ENCODE data around the gene DCC. TPM values are rescaled to one million over a fixed set of nuclear protein-coding genes. Genes with fewer than 3 reads are reported as not detected.

The DCC gene
- total RNA-seq, 1 donor from 2014 or later: not detected

- no peak overlapping the region for H3K27ac Mint-ChIP-seq (ENCODE audit: unreplicated experiment)
- H3K36me3 Mint-ChIP-seq (ENCODE audit: low read depth): no peaks in the 10 kb centered on the region
These were observed 262.8 kb downstream of the DCC start for GRCh38 chr18:52602820-52603219.

GRCh38 chr18:52605345-52605744, 265.3 kb downstream of the DCC start:
- peaks cover 1% of the 10 kb centered on the region for H3K27me3 Mint-ChIP-seq (ENCODE audit: low read depth)
- H3K36me3 Mint-ChIP-seq (ENCODE audit: low read depth): no peaks in the 10 kb centered on the region
- H3K9me3 Mint-ChIP-seq (ENCODE audit: low read depth): no peaks in the 10 kb centered on the region
- DNase-seq (ENCODE audit: low spot score): no peak
- H3K4me1 Mint-ChIP-seq (ENCODE audit: low read depth): no peaks in the 10 kb centered on the region
- TF ChIP-seq CTCF (IDR thresholded peaks at IDR 0.05): no peak
- no peak overlapping the region for H3K4me3 Mint-ChIP-seq (ENCODE audit: unreplicated experiment)
- H3K27ac Mint-ChIP-seq (ENCODE audit: unreplicated experiment): no peak overlapping the region

More at GRCh38 chr18:52602820-52603219, 262.8 kb downstream of the DCC start:
- H3K4me1 Mint-ChIP-seq (ENCODE audit: low read depth): no peaks in the 10 kb centered on the region
- no peak overlapping the region for H3K4me3 Mint-ChIP-seq (ENCODE audit: unreplicated experiment)
- no peak for TF ChIP-seq CTCF (IDR thresholded peaks at IDR 0.05)
- DNase-seq (ENCODE audit: low spot score): no peak
- peaks cover 1% of the 10 kb centered on the region for H3K27me3 Mint-ChIP-seq (ENCODE audit: low read depth)
- no peaks in the 10 kb centered on the region for H3K9me3 Mint-ChIP-seq (ENCODE audit: low read depth)

GRCh38 chr18:52607985-52608384, 268.0 kb downstream of the DCC start:
- no peaks in the 10 kb centered on the region for H3K36me3 Mint-ChIP-seq (ENCODE audit: low read depth)
- peaks cover 1% of the 10 kb centered on the region for H3K27me3 Mint-ChIP-seq (ENCODE audit: low read depth)
- no peak overlapping the region for H3K4me3 Mint-ChIP-seq (ENCODE audit: unreplicated experiment)
- no peak for TF ChIP-seq CTCF (IDR thresholded peaks at IDR 0.05)
- no peak overlapping the region for H3K27ac Mint-ChIP-seq (ENCODE audit: unreplicated experiment)
- H3K9me3 Mint-ChIP-seq (ENCODE audit: low read depth): no peaks in the 10 kb centered on the region
- DNase-seq (ENCODE audit: low spot score): no peak
- H3K4me1 Mint-ChIP-seq (ENCODE audit: low read depth): no peaks in the 10 kb centered on the region

- H3K4me1 Mint-ChIP-seq (ENCODE audit: low read depth): no peaks in the 10 kb centered on the region
- H3K27ac Mint-ChIP-seq (ENCODE audit: unreplicated experiment): no peak overlapping the region
- H3K27me3 Mint-ChIP-seq (ENCODE audit: low read depth): no peaks in the 10 kb centered on the region
- H3K36me3 Mint-ChIP-seq (ENCODE audit: low read depth): no peaks in the 10 kb centered on the region
- no peak for DNase-seq (ENCODE audit: low spot score)
- no peak for TF ChIP-seq CTCF (IDR thresholded peaks at IDR 0.05)
- no peak overlapping the region for H3K4me3 Mint-ChIP-seq (ENCODE audit: unreplicated experiment)
- no peaks in the 10 kb centered on the region for H3K9me3 Mint-ChIP-seq (ENCODE audit: low read depth)
These were observed 270.6 kb downstream of the DCC start for GRCh38 chr18:52610451-52611115.

GRCh38 chr18:52612406-52612805, 272.4 kb downstream of the DCC start:
- Mint-ChIP-seq H3K36me3 (ENCODE audit: low read depth) (no peaks in the 10 kb centered on the region), H3K27me3 (ENCODE audit: low read depth) (peaks cover 4% of the 10 kb centered on the region), H3K9me3 (ENCODE audit: low read depth) (no peaks in the 10 kb centered on the region), H3K4me1 (ENCODE audit: low read depth) (no peaks in the 10 kb centered on the region), H3K27ac (ENCODE audit: unreplicated experiment) (no peak overlapping the region), H3K4me3 (ENCODE audit: unreplicated experiment) (no peak overlapping the region)
- no peak for DNase-seq (ENCODE audit: low spot score)
- no peak for TF ChIP-seq CTCF (IDR thresholded peaks at IDR 0.05)

Measured in chondrocyte (in vitro differentiated cells).